ENCODE results near the gene CELF6.

DNA sequence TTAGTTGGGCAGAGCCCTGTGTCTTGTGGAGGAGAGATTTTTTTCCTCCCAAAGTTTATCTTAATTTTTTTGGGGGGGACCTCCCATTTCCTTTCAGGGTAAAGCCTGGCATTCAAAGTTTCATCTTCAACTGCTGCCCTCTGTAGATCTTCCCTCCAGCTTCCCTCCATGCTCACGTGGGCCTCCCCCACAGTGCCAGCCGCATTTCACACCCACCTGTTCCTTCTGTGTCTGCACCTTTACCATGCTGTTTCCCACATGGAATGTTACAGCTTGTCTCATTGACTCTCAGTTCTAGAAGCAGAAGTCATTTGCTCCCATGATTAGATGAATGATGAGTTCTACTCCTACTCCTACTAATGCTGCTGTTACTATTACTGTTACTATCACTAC is 6.5 kb downstream of the CELF6 start:
- TF ChIP-seq POLR2A (IDR thresholded peaks at IDR 0.05) (no peak), POLR2AphosphoS5 (IDR thresholded peaks at IDR 0.05) (no peak)
